Activated naive CD4-positive, alpha-beta T cell treated with anti-CD3 and anti-CD28 coated beads, Interleukin-2, amount 50 U/mL, for 72 hours (primary cell): ENCODE results near the gene AP2M1. TPM values are rescaled to one million over a fixed set of nuclear protein-coding genes. Genes with fewer than 3 reads are reported as not detected.
A peak's percentile ranks its signal among the peaks of the same experiment; 100 is the strongest.

ENCODE experiments used
- ATAC-seq, 2 donors: fragments of 150-1000 bp; cut with Tn5 transposase; 2 replicates each; pipeline ENCODE4 v1.10.0; 2021; ENCODE audit warnings: mild to moderate bottlenecking in 2 of 2, moderate library complexity in 2 of 2
- DNase-seq, 2 donors: peaks; one replicate each; pipeline ENCODE4 v3.0.0; 2021 to 2022; ENCODE audit warnings: low spot score in 2 of 2
- H3K27ac Mint-ChIP-seq, 2 donors: one replicate each; pipeline ENCODE4 v1.8.0; 2022; ENCODE audit warnings: mild to moderate bottlenecking in 2 of 2, mixed read lengths in 2 of 2
- H3K36me3 Mint-ChIP-seq, 2 donors: one replicate each; pipeline ENCODE4 v1.8.0; 2022; ENCODE audit warnings: mixed read lengths in 2 of 2
- H3K9me3 Mint-ChIP-seq, 2 donors: one replicate each; pipeline ENCODE4 v1.8.0; 2022; ENCODE audit warnings: mixed read lengths in 2 of 2
- total RNA-seq, 2 donors: library from RNA; stranded (reverse); gene quantifications; one replicate each; pipeline ENCODE4 v1.2.3, GENCODE V29; 2022

The AP2M1 gene
- total RNA-seq, 2 donors from 2014 or later, result 207 to 288 TPM

DNA sequence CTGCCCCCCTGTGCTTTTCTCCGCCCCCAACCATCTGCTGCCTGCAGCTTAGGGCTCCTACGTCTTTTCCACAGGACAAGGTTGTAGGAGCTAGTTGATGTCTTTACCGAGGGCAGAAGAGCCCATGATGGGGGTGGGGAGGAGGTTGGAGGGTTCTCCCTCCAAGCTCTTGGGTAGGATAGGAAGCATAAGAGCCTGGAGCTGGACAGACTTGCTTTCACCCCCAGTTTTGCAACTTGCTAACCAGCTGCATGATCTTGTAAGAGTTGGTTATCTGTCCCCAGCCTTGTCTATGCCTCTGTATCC, 12.2 kb downstream of the AP2M1 start:
- DNase-seq (no peak), ATAC-seq (no peak)
- peak overlapping the region; percentile 94 to 99 for H3K27ac Mint-ChIP-seq
- H3K9me3 Mint-ChIP-seq, result no peaks in the 10 kb centered on the region
- peaks cover 21 to 22% of the 10 kb centered on the region in 2 donors for H3K36me3 Mint-ChIP-seq

DNA sequence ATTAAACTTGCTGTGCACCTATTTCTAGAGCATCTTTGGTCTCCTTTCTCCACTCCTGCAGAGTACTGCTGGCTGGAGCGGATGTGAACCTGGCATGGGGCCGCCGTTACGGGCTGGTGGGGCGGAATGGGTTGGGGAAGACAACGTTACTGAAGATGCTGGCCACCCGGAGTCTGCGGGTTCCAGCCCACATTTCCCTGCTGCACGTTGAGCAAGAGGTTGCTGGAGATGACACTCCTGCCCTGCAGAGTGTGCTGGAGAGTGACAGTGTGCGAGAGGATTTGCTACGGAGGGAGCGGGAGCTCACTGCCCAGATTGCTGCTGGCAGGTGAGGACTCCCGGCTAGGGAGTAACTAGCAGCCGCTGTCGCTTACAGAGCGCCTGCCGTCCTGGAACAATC, 13.4 kb downstream of the AP2M1 start:
- Mint-ChIP-seq H3K27ac (peak overlapping the region in 1 of 2 donors; percentile 79), H3K36me3 (peaks cover 21 to 22% of the 10 kb centered on the region in 2 donors), H3K9me3 (no peaks in the 10 kb centered on the region)
- ATAC-seq (no peak), DNase-seq (no peak)

- no peak for ATAC-seq
Measured at GRCh38 chr3:184189421-184189820, 14.8 kb downstream of the AP2M1 start.

DNA sequence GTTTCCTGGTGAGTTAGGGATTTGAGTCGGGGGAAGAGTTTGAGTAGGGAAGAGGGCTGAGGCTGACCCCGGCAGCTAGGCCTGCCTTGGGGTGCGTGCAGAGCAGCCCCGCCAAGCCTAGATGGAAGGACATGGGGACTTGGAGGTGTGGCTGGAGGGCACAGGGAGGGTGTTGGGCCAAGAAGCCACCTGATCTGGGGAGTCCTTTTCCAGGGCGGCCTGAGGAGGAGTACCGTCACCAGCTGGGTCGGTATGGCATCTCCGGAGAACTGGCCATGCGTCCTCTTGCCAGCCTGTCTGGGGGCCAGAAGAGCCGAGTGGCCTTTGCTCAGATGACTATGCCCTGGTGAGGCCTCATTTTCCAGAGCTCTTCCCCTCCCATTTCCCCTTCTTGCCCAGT, 18.2 kb downstream of the AP2M1 start:
- ATAC-seq, result no peak

More at GRCh38 chr3:184189421-184189820, 14.8 kb downstream of the AP2M1 start:
- no peaks in the 10 kb centered on the region for H3K9me3 Mint-ChIP-seq
- H3K36me3 Mint-ChIP-seq, result peaks cover 29% of the 10 kb centered on the region in 2 donors
- no peak overlapping the region for H3K27ac Mint-ChIP-seq
- no peak for DNase-seq

DNA sequence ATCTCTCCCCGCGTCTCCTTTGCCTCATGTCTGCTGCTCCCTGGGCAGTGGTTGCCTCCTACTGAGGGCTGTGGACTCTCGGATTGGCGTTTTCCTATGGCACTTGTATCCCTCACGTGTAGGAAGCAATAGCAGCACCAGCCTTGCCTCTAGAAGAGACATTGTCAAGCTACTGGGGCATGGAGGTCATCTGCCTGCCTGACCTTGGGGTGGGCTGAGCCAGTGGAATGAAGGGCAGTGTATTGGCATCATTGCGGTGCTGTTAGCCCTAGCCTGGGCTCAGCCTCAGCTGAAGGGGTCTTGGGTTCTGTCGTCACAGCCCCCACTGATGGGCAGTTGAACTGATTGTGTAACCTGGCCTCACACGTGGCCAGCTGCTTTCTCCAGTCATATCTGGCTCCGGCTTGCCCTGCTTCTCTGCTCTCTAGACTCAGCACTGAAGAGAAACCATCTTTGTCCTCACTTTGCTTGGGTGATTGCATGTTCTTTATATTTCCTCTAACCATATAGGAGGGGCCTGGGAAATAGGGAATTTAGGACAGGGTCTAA, 19.4 kb downstream of the AP2M1 start:
- no peak for DNase-seq
- ATAC-seq, result no peak
- H3K36me3 Mint-ChIP-seq, result peaks cover 7 to 8% of the 10 kb centered on the region in 2 donors
- no peaks in the 10 kb centered on the region for H3K9me3 Mint-ChIP-seq
- H3K27ac Mint-ChIP-seq, result peak overlapping the region; percentile 31 to 44

More for the DNA sequence above, 18.2 kb downstream of the AP2M1 start:
- Mint-ChIP-seq H3K36me3 (peaks cover 7 to 11% of the 10 kb centered on the region in 2 donors), H3K27ac (no peak overlapping the region), H3K9me3 (no peaks in the 10 kb centered on the region)
- no peak for DNase-seq

GRCh38 chr3:184196536-184196935, 21.9 kb downstream of the AP2M1 start:
- H3K9me3 Mint-ChIP-seq, result no peaks in the 10 kb centered on the region
- H3K36me3 Mint-ChIP-seq, result peaks cover 7 to 8% of the 10 kb centered on the region in 2 donors
- no peak for ATAC-seq
- DNase-seq, result no peak
- H3K27ac Mint-ChIP-seq, result no peak overlapping the region

GRCh38 chr3:184198509-184198908, 23.9 kb downstream of the AP2M1 start:
- ATAC-seq, result no peak
- Mint-ChIP-seq H3K9me3 (no peaks in the 10 kb centered on the region), H3K27ac (no peak overlapping the region), H3K36me3 (peaks cover 7 to 8% of the 10 kb centered on the region in 2 donors)
- DNase-seq, result no peak

DNA sequence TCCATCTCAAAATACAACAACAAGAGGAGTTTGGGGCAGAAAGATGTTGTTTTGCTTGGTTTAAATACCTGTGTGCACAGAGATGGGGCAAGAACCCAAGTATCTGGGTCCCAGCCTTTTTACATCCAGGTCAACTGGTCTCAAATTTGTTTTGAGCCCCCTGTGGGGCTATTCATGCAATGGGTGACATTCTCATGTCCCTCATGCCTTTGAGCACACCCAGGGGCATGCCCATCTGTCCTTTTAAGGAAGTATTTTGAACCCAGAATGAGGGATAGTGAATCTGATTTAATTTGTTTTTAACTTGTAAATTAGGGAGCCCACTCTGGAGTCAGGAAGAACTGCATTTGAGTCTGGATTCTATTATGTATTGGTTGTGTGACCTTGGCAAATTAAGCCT, 26.2 kb downstream of the AP2M1 start:
- Mint-ChIP-seq H3K9me3 (no peaks in the 10 kb centered on the region), H3K27ac (no peak overlapping the region), H3K36me3 (no peaks in the 10 kb centered on the region)
- ATAC-seq, result no peak
- DNase-seq, result no peak

- Mint-ChIP-seq H3K27ac (no peak overlapping the region), H3K36me3 (no peaks in the 10 kb centered on the region), H3K9me3 (no peaks in the 10 kb centered on the region)
- no peak for ATAC-seq
- no peak for DNase-seq
Measured at GRCh38 chr3:184203526-184203925, 28.9 kb downstream of the AP2M1 start.

GRCh38 chr3:184209146-184209923, 34.7 kb downstream of the AP2M1 start:
- DNase-seq (no peak), ATAC-seq (no peak)
- H3K27ac Mint-ChIP-seq, result no peak overlapping the region
- H3K36me3 Mint-ChIP-seq, result no peaks in the 10 kb centered on the region
- no peaks in the 10 kb centered on the region for H3K9me3 Mint-ChIP-seq

DNA sequence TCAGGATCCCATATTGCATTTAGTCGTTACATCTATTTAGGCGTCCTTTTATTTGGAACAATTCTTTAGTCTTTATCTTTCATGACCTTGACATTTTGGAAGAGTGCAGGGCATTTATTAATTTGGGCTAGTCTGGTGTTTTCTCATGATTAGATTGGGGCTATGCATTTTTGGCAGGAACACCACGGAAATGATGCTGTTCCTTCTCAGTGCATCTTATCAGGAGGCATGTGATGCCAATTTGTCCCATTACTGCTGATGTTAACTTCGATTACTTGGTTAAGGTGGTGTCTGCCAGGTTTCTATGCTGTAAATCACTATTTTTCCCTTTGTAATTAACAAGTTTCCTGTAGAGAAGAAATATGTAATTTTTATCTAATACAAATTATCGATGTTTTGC, 36.6 kb downstream of the AP2M1 start:
- no peaks in the 10 kb centered on the region for H3K36me3 Mint-ChIP-seq

DNA sequence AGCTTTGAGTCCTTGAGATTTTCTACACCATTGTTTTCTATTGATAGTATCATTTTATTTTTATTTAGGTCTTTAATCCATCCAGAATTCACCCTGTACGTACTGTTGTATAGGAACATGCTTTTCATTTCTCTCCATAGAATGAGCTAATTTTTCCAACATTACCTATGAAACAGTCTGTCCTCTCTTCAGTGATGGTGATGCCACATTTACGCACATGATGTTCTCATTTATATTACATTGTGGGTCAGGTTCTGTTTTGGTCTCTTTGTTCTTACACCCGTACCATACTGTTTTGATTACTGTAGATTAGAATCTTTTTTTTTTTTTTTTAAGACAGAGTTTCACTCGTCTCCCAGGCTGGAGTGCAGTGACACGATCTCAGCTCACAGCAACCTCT, 37.1 kb downstream of the AP2M1 start:
- Mint-ChIP-seq H3K36me3 (no peaks in the 10 kb centered on the region), H3K9me3 (no peaks in the 10 kb centered on the region), H3K27ac (no peak overlapping the region)
- DNase-seq (no peak), ATAC-seq (no peak)

More for the DNA sequence above, 36.6 kb downstream of the AP2M1 start:
- Mint-ChIP-seq H3K9me3 (no peaks in the 10 kb centered on the region), H3K27ac (no peak overlapping the region)
- DNase-seq (no peak), ATAC-seq (no peak)

DNA sequence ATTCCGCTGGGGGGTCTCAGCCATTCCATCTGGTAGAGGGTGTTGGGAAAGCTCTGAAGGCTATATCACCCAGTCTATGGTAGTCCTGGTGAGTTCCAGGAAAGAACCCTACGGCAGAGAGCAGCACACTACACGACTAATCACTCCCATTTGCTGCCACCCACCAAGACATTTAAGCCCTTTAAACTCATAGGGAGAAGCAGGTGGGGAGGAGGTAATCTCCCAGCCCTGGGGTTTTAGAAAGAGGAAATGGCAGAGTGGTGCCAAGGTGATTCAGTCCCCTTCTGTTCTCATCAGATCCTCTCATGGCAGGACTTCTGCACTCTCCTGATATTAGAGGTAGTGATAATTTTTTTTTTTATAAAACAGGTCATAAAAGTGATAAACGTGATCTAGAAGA, 44.2 kb downstream of the AP2M1 start:
- Mint-ChIP-seq H3K36me3 (no peaks in the 10 kb centered on the region), H3K9me3 (no peaks in the 10 kb centered on the region), H3K27ac (no peak overlapping the region)
- DNase-seq, result no peak
- ATAC-seq, result no peak

- DNase-seq, result no peak
- no peaks in the 10 kb centered on the region for H3K36me3 Mint-ChIP-seq
- ATAC-seq, result no peak
Measured at GRCh38 chr3:184222521-184222920, 47.9 kb downstream of the AP2M1 start.

GRCh38 chr3:184223946-184224345, 49.3 kb downstream of the AP2M1 start:
- no peak overlapping the region for H3K27ac Mint-ChIP-seq

More at GRCh38 chr3:184222521-184222920, 47.9 kb downstream of the AP2M1 start:
- Mint-ChIP-seq H3K27ac (no peak overlapping the region), H3K9me3 (no peaks in the 10 kb centered on the region)

GRCh38 chr3:184227481-184227935, 52.9 kb downstream of the AP2M1 start:
- Mint-ChIP-seq H3K27ac (no peak overlapping the region), H3K36me3 (peaks cover 0 to 8% of the 10 kb centered on the region in 2 donors), H3K9me3 (no peaks in the 10 kb centered on the region)
- ATAC-seq, result peak; percentile 64 to 77
- DNase-seq, result peak in 1 of 2 donors; percentile 71

More at GRCh38 chr3:184223946-184224345, 49.3 kb downstream of the AP2M1 start:
- no peaks in the 10 kb centered on the region for H3K36me3 Mint-ChIP-seq
- ATAC-seq, result no peak
- no peak for DNase-seq
- H3K9me3 Mint-ChIP-seq, result no peaks in the 10 kb centered on the region

GRCh38 chr3:184228376-184229137, 53.9 kb downstream of the AP2M1 start:
- Mint-ChIP-seq H3K9me3 (no peaks in the 10 kb centered on the region), H3K27ac (no peak overlapping the region), H3K36me3 (peaks cover 0 to 8% of the 10 kb centered on the region in 2 donors)
- DNase-seq (no peak), ATAC-seq (no peak)
